Immature natural killer cell (primary cell): ENCODE data around the gene AFMID. TPM values are rescaled to one million over a fixed set of nuclear protein-coding genes. Genes with fewer than 3 reads are reported as not detected.

Source experiments
- DNase-seq, 3 donors: peaks; one replicate each; pipeline ENCODE4 v3.0.0; 2022; ENCODE audit warnings: mixed read lengths in 1 of 3
- H3K27ac Mint-ChIP-seq, 6 donors: one replicate each; pipeline ENCODE4 v1.8.0; 2020; ENCODE audit warnings: mixed read lengths in 6 of 6, mild to moderate bottlenecking in 5 of 6, inconsistent platforms in 4 of 6, moderate library complexity in 3 of 6
- H3K27me3 Mint-ChIP-seq, 3 donors: one replicate each; pipeline ENCODE4 v1.8.0; 2020 to 2021; ENCODE audit warnings: low read depth in 3 of 3, mild to moderate bottlenecking in 3 of 3, mixed read lengths in 3 of 3, moderate library complexity in 3 of 3, inconsistent platforms in 1 of 3
- H3K36me3 Mint-ChIP-seq, 3 donors: one replicate each; pipeline ENCODE4 v1.8.0; 2020; ENCODE audit warnings: mixed read lengths in 3 of 3, inconsistent platforms in 2 of 3, mild to moderate bottlenecking in 2 of 3
- H3K4me1 Mint-ChIP-seq, 2 donors: one replicate each; pipeline ENCODE4 v1.8.0; 2020; ENCODE audit warnings: inconsistent platforms in 2 of 2, mild to moderate bottlenecking in 2 of 2, mixed read lengths in 2 of 2, moderate library complexity in 1 of 2
- H3K4me3 Mint-ChIP-seq, 5 donors: one replicate each; pipeline ENCODE4 v1.8.0; 2020; ENCODE audit warnings: mild to moderate bottlenecking in 5 of 5, mixed read lengths in 5 of 5, inconsistent platforms in 3 of 5, moderate library complexity in 3 of 5
- H3K9me3 Mint-ChIP-seq, 6 donors: one replicate each; pipeline ENCODE4 v1.8.0; 2020; ENCODE audit warnings: mild to moderate bottlenecking in 6 of 6, mixed read lengths in 6 of 6, inconsistent platforms in 4 of 6, moderate library complexity in 3 of 6
- polyA plus RNA-seq, 3 donors: library from polyadenylated mRNA; unstranded; fragments of 300-500 nt; fragmentation: Illumina TruSeq; gene quantifications; one replicate each; pipeline ENCODE4 v1.2.3, GENCODE V29; 2021

The AFMID gene
- polyA plus RNA-seq, 3 donors from 2014 or later = 1.0 to 3.2 (median 1.2) TPM

- Mint-ChIP-seq H3K4me3 (no peak overlapping the region), H3K4me1 (peaks cover 28 to 35% of the 10 kb centered on the region in 2 donors), H3K9me3 (no peaks in the 10 kb centered on the region), H3K27ac (no peak overlapping the region), H3K27me3 (peaks cover 2 to 5% (median 5%) of the 10 kb centered on the region in 3 donors), H3K36me3 (peaks cover 0 to 3% (median 3%) of the 10 kb centered on the region in 3 donors)
- DNase-seq = no peak
Measured at GRCh38 chr17:78144736-78145641, 42.2 kb upstream of the AFMID start.

GRCh38 chr17:78146471-78146869, 40.7 kb upstream of the AFMID start:
- H3K27me3 Mint-ChIP-seq = peaks cover 0 to 1% (median 0%) of the 10 kb centered on the region in 3 donors
- peaks cover 16 to 27% of the 10 kb centered on the region in 2 donors for H3K4me1 Mint-ChIP-seq
- H3K36me3 Mint-ChIP-seq = no peaks in the 10 kb centered on the region
- no peak for DNase-seq
- H3K9me3 Mint-ChIP-seq = no peaks in the 10 kb centered on the region
- no peak overlapping the region for H3K27ac Mint-ChIP-seq
- no peak overlapping the region for H3K4me3 Mint-ChIP-seq

GRCh38 chr17:78146881-78147280, 40.3 kb upstream of the AFMID start:
- Mint-ChIP-seq H3K4me1 (peaks cover 15 to 24% of the 10 kb centered on the region in 2 donors), H3K9me3 (no peaks in the 10 kb centered on the region), H3K27ac (no peak overlapping the region), H3K36me3 (no peaks in the 10 kb centered on the region), H3K27me3 (peaks cover 0 to 1% (median 0%) of the 10 kb centered on the region in 3 donors), H3K4me3 (no peak overlapping the region)
- DNase-seq = no peak

- Mint-ChIP-seq H3K27me3 (no peaks in the 10 kb centered on the region), H3K36me3 (no peaks in the 10 kb centered on the region), H3K9me3 (no peaks in the 10 kb centered on the region), H3K4me3 (no peak overlapping the region), H3K4me1 (peaks cover 11 to 20% of the 10 kb centered on the region in 2 donors), H3K27ac (peak overlapping the region in 1 of 6 donors; percentile 55)
- DNase-seq = no peak
Measured at GRCh38 chr17:78147315-78147998, 39.7 kb upstream of the AFMID start.

GRCh38 chr17:78148286-78149016, 38.7 kb upstream of the AFMID start:
- no peaks in the 10 kb centered on the region for H3K36me3 Mint-ChIP-seq
- H3K27ac Mint-ChIP-seq = no peak overlapping the region
- no peak overlapping the region for H3K4me3 Mint-ChIP-seq
- H3K27me3 Mint-ChIP-seq = no peaks in the 10 kb centered on the region
- H3K4me1 Mint-ChIP-seq = peaks cover 7 to 13% of the 10 kb centered on the region in 2 donors
- no peak for DNase-seq
- no peaks in the 10 kb centered on the region for H3K9me3 Mint-ChIP-seq

GRCh38 chr17:78151514-78152008, 35.6 kb upstream of the AFMID start:
- no peak overlapping the region for H3K4me3 Mint-ChIP-seq
- H3K36me3 Mint-ChIP-seq = no peaks in the 10 kb centered on the region
- peaks cover 0 to 1% (median 0%) of the 10 kb centered on the region in 3 donors for H3K27me3 Mint-ChIP-seq
- H3K9me3 Mint-ChIP-seq = no peaks in the 10 kb centered on the region
- no peak for DNase-seq
- no peak overlapping the region for H3K27ac Mint-ChIP-seq
- H3K4me1 Mint-ChIP-seq = peaks cover 7 to 9% of the 10 kb centered on the region in 2 donors

- H3K36me3 Mint-ChIP-seq = no peaks in the 10 kb centered on the region
- no peaks in the 10 kb centered on the region for H3K9me3 Mint-ChIP-seq
- peaks cover 0 to 1% (median 0%) of the 10 kb centered on the region in 3 donors for H3K27me3 Mint-ChIP-seq
- peaks cover 0 to 4% of the 10 kb centered on the region in 2 donors for H3K4me1 Mint-ChIP-seq
- no peak for DNase-seq
- no peak overlapping the region for H3K4me3 Mint-ChIP-seq
- peak overlapping the region in 2 of 6 donors; percentile 4 to 50 for H3K27ac Mint-ChIP-seq
Measured at GRCh38 chr17:78154903-78155811, 32.0 kb upstream of the AFMID start.

- H3K4me3 Mint-ChIP-seq = no peak overlapping the region
- no peaks in the 10 kb centered on the region for H3K9me3 Mint-ChIP-seq
- DNase-seq = no peak
- H3K4me1 Mint-ChIP-seq = peaks cover 0 to 4% of the 10 kb centered on the region in 2 donors
- no peaks in the 10 kb centered on the region for H3K36me3 Mint-ChIP-seq
- H3K27me3 Mint-ChIP-seq = peaks cover 0 to 1% (median 1%) of the 10 kb centered on the region in 3 donors
- peak overlapping the region in 1 of 6 donors; percentile 77 for H3K27ac Mint-ChIP-seq
Measured at GRCh38 chr17:78159575-78160158, 27.5 kb upstream of the AFMID start.

GRCh38 chr17:78163881-78164747, 23.0 kb upstream of the AFMID start:
- DNase-seq = no peak
- no peak overlapping the region for H3K4me3 Mint-ChIP-seq
- H3K27ac Mint-ChIP-seq = no peak overlapping the region
- no peaks in the 10 kb centered on the region for H3K9me3 Mint-ChIP-seq
- H3K4me1 Mint-ChIP-seq = peaks cover 0 to 2% of the 10 kb centered on the region in 2 donors
- H3K27me3 Mint-ChIP-seq = peaks cover 0 to 1% (median 0%) of the 10 kb centered on the region in 3 donors
- no peaks in the 10 kb centered on the region for H3K36me3 Mint-ChIP-seq

- no peak for DNase-seq
- H3K36me3 Mint-ChIP-seq = no peaks in the 10 kb centered on the region
- no peak overlapping the region for H3K4me3 Mint-ChIP-seq
- H3K4me1 Mint-ChIP-seq = peaks cover 7 to 8% of the 10 kb centered on the region in 2 donors
- H3K27me3 Mint-ChIP-seq = peaks cover 0 to 1% (median 0%) of the 10 kb centered on the region in 3 donors
- no peak overlapping the region for H3K27ac Mint-ChIP-seq
- H3K9me3 Mint-ChIP-seq = no peaks in the 10 kb centered on the region
Measured at GRCh38 chr17:78164748-78165607, 22.2 kb upstream of the AFMID start.

GRCh38 chr17:78166416-78166815, 20.7 kb upstream of the AFMID start:
- Mint-ChIP-seq H3K27me3 (peaks cover 0 to 1% (median 0%) of the 10 kb centered on the region in 3 donors), H3K9me3 (no peaks in the 10 kb centered on the region), H3K4me3 (no peak overlapping the region), H3K4me1 (peaks cover 12 to 13% of the 10 kb centered on the region in 2 donors), H3K36me3 (no peaks in the 10 kb centered on the region), H3K27ac (no peak overlapping the region)
- no peak for DNase-seq
